Neuronal stem cell (in vitro differentiated cells): ENCODE results near the gene MRPS5.

Experiments
- DNase-seq: peaks from one replicate; pipeline ENCODE4 v3.0.0-alpha.2; 2013; ENCODE audit warnings: low spot score
- H2AFZ ChIP-seq: one replicate; pipeline ENCODE4 v1.6.1; 2013; ENCODE audit warnings: mild to moderate bottlenecking, low read length, inconsistent platforms
- H2AK5ac ChIP-seq: 2 replicates; pipeline ENCODE4 v1.6.1; 2013; ENCODE audit warnings: low read depth, mild to moderate bottlenecking, inconsistent platforms, low read length, moderate library complexity, mixed read lengths
- H2BK120ac ChIP-seq: 2 replicates; pipeline ENCODE4 v1.6.1; 2013; ENCODE audit warnings: low read depth, mild to moderate bottlenecking, inconsistent platforms, low read length, moderate library complexity, mixed read lengths
- H2BK12ac ChIP-seq: one replicate; pipeline ENCODE4 v1.6.1; 2013; ENCODE audit warnings: low read length, inconsistent platforms
- H2BK15ac ChIP-seq: 2 replicates; pipeline ENCODE4 v1.6.1; 2013; ENCODE audit warnings: mild to moderate bottlenecking, low read length, inconsistent platforms, mixed read lengths
- H2BK5ac ChIP-seq: one replicate; pipeline ENCODE4 v1.6.1; 2013; ENCODE audit warnings: inconsistent platforms, mild to moderate bottlenecking, low read length, moderate library complexity
- H3K14ac ChIP-seq: one replicate; pipeline ENCODE4 v1.6.1; 2013; ENCODE audit warnings: low read length, inconsistent platforms
- H3K18ac ChIP-seq: 2 replicates; pipeline ENCODE4 v1.6.1; 2013; ENCODE audit warnings: low read length, inconsistent platforms
- H3K23ac ChIP-seq: 2 replicates; pipeline ENCODE4 v1.6.1; 2013; ENCODE audit warnings: low read depth, mild to moderate bottlenecking, mixed read lengths, low read length, inconsistent platforms; ENCODE audit not compliant: poor library complexity
- H3K27ac ChIP-seq: replicated peaks from 3 replicates; pipeline ENCODE4 v1.5.1; 2013; ENCODE audit warnings: low read length, inconsistent platforms
- H3K27me3 ChIP-seq, 3 experiments: 2 replicates each; pipeline ENCODE4 v1.6.1; 2013; ENCODE audit warnings: low read length in 3 of 3, mild to moderate bottlenecking in 2 of 3, inconsistent platforms in 1 of 3, low read depth in 1 of 3, mixed read lengths in 1 of 3, moderate library complexity in 1 of 3; ENCODE audit not compliant: control insufficient read depth in 3 of 3, insufficient read depth in 3 of 3
- H3K36me3 ChIP-seq, 2 donors: replicated peaks in 1 of 2; 2 replicates each; pipeline ENCODE4 v1.6.1; 2013; ENCODE audit warnings: low read length in 2 of 2; ENCODE audit not compliant: control insufficient read depth in 2 of 2, insufficient read depth in 2 of 2
- H3K4ac ChIP-seq: 2 replicates; pipeline ENCODE4 v1.6.1; 2013; ENCODE audit warnings: inconsistent platforms, mild to moderate bottlenecking, low read length, moderate library complexity
- H3K4me1 ChIP-seq, 2 donors: 1 replicate in 1 of 2; 2 replicates in 1 of 2; pipeline ENCODE4 v1.6.1; 2013; ENCODE audit warnings: low read length in 2 of 2, low read depth in 1 of 2; ENCODE audit not compliant: control insufficient read depth in 2 of 2, insufficient read depth in 1 of 2
- H3K4me2 ChIP-seq: one replicate; pipeline ENCODE4 v1.6.1; 2013; ENCODE audit warnings: mild to moderate bottlenecking, low read length, inconsistent platforms; ENCODE audit not compliant: insufficient read depth, poor library complexity, severe bottlenecking
- H3K4me3 ChIP-seq, 2 donors: 2 replicates each; pipeline ENCODE4 v1.5.1; 2013; ENCODE audit warnings: low read length in 2 of 2, mild to moderate bottlenecking in 2 of 2, inconsistent platforms in 1 of 2, moderate library complexity in 1 of 2
- H3K79me1 ChIP-seq: one replicate; pipeline ENCODE4 v1.6.1; 2013; ENCODE audit warnings: low read depth, mild to moderate bottlenecking, inconsistent platforms, low read length, moderate library complexity
- H3K9ac ChIP-seq: one replicate; pipeline ENCODE4 v1.6.1; 2013; ENCODE audit warnings: mild to moderate bottlenecking, low read depth, low read length, inconsistent platforms; ENCODE audit not compliant: poor library complexity
- H3K9me3 ChIP-seq, 2 donors: replicated peaks in 1 of 2; 2 replicates each; pipeline versions ENCODE3 to v1.6.1; 2013; ENCODE audit warnings: low read length in 2 of 2, mild to moderate bottlenecking in 2 of 2, inconsistent platforms in 1 of 2, low read depth in 1 of 2, mixed read lengths in 1 of 2, moderate library complexity in 1 of 2; ENCODE audit not compliant: control insufficient read depth in 2 of 2, insufficient read depth in 1 of 2
- H4K8ac ChIP-seq: one replicate; pipeline ENCODE4 v1.6.1; 2013; ENCODE audit warnings: low read depth, mild to moderate bottlenecking, inconsistent platforms, low read length, moderate library complexity
- H4K91ac ChIP-seq: one replicate; pipeline ENCODE4 v1.6.1; 2013; ENCODE audit warnings: low read length, low read depth, mild to moderate bottlenecking, inconsistent platforms; ENCODE audit not compliant: poor library complexity
- WGBS, 2 donors: extraction: QIAGEN DNeasy Blood & Tissue Kit; methylation state at CpG; one replicate each; pipeline ENCODE4 v1.1.7; 2013; ENCODE audit warnings: missing lambda C conversion rate in 2 of 2, mixed read lengths in 1 of 2; ENCODE audit not compliant: insufficient read length in 2 of 2, insufficient replicate concordance in 1 of 2; ENCODE audit errors: extremely low coverage in 2 of 2; 5-methylcytosine and 5-hydroxymethylcytosine counted together

Gene MRPS5

GRCh38 chr2:95041060-95041823 lies 80.4 kb downstream of the MRPS5 start:
- no peak for DNase-seq
- no peak overlapping the region for H3K14ac ChIP-seq
- H3K9me3 ChIP-seq = no peaks in the 10 kb centered on the region
- no peak overlapping the region for H3K4me3 ChIP-seq
- H2BK12ac ChIP-seq = no peak overlapping the region
- H3K36me3 ChIP-seq = no peaks in the 10 kb centered on the region
- no peaks in the 10 kb centered on the region for H3K4me1 ChIP-seq
- WGBS, 2 donors = no CpG with 5 or more reads among the region's 10 CpGs
- H4K8ac ChIP-seq = no peak overlapping the region
- no peak overlapping the region for H2BK15ac ChIP-seq
- H3K4me2 ChIP-seq = no peak overlapping the region
- no peak overlapping the region for H3K23ac ChIP-seq
- H3K18ac ChIP-seq = no peak overlapping the region
- no peaks in the 10 kb centered on the region for H3K79me1 ChIP-seq
- no peak overlapping the region for H2AFZ ChIP-seq
- no peak overlapping the region for H2BK5ac ChIP-seq
- H3K9ac ChIP-seq = no peak overlapping the region
- H3K4ac ChIP-seq = no peak overlapping the region
- no peak overlapping the region for H2AK5ac ChIP-seq
- no peak overlapping the region for H2BK120ac ChIP-seq
- no peak overlapping the region for H4K91ac ChIP-seq
- no peak overlapping the region for H3K27ac ChIP-seq
- peaks cover 0 to 28% (median 0%) of the 10 kb centered on the region in 3 experiments for H3K27me3 ChIP-seq

- no peak overlapping the region for H4K8ac ChIP-seq
- no CpG with 5 or more reads among the region's 6 CpGs for WGBS, 2 donors
- no peaks in the 10 kb centered on the region for H3K79me1 ChIP-seq
- H2BK12ac ChIP-seq = no peak overlapping the region
- no peak overlapping the region for H3K27ac ChIP-seq
- no peak overlapping the region for H2BK5ac ChIP-seq
- H4K91ac ChIP-seq = no peak overlapping the region
- H3K27me3 ChIP-seq = peaks cover 0 to 28% (median 0%) of the 10 kb centered on the region in 3 experiments
- no peak overlapping the region for H3K14ac ChIP-seq
- H3K9ac ChIP-seq = no peak overlapping the region
- H2AFZ ChIP-seq = no peak overlapping the region
- H3K4ac ChIP-seq = no peak overlapping the region
- no peak for DNase-seq
- no peaks in the 10 kb centered on the region for H3K4me1 ChIP-seq
- no peak overlapping the region for H3K23ac ChIP-seq
- no peak overlapping the region for H2BK15ac ChIP-seq
- no peak overlapping the region for H2BK120ac ChIP-seq
- H3K36me3 ChIP-seq = no peaks in the 10 kb centered on the region
- H3K18ac ChIP-seq = no peak overlapping the region
- no peak overlapping the region for H2AK5ac ChIP-seq
- H3K9me3 ChIP-seq = no peaks in the 10 kb centered on the region
- H3K4me2 ChIP-seq = no peak overlapping the region
- H3K4me3 ChIP-seq = no peak overlapping the region
Measured at GRCh38 chr2:95040426-95040825, 81.2 kb downstream of the MRPS5 start.

- Histone ChIP-seq H3K9me3 (no peaks in the 10 kb centered on the region), H2BK5ac (no peak overlapping the region), H3K27ac (no peak overlapping the region), H3K4ac (no peak overlapping the region), H2AK5ac (no peak overlapping the region), H2BK12ac (no peak overlapping the region), H3K4me3 (peak overlapping the region in 1 of 2 donors; percentile 51), H3K14ac (no peak overlapping the region), H3K23ac (no peak overlapping the region), H3K4me2 (no peak overlapping the region), H2AFZ (no peak overlapping the region), H2BK15ac (no peak overlapping the region), H3K18ac (no peak overlapping the region), H3K4me1 (no peaks in the 10 kb centered on the region), H4K8ac (no peak overlapping the region), H3K9ac (peak overlapping the region; percentile 38), H3K27me3 (peaks cover 0 to 24% (median 0%) of the 10 kb centered on the region in 3 experiments), H4K91ac (no peak overlapping the region), H3K36me3 (no peaks in the 10 kb centered on the region), H3K79me1 (no peaks in the 10 kb centered on the region), H2BK120ac (no peak overlapping the region)
- WGBS, 2 donors = no CpG with 5 or more reads among the region's 6 CpGs
- DNase-seq = no peak
Measured at GRCh38 chr2:95039978-95040377, 81.6 kb downstream of the MRPS5 start.

GRCh38 chr2:95039363-95039762 lies 82.2 kb downstream of the MRPS5 start:
- no peak overlapping the region for H4K91ac ChIP-seq
- no peak overlapping the region for H2BK15ac ChIP-seq
- H3K36me3 ChIP-seq = no peaks in the 10 kb centered on the region
- WGBS, 2 donors = no CpG with 5 or more reads among the region's 1 CpG
- no peak overlapping the region for H3K9ac ChIP-seq
- peaks cover 0 to 17% (median 0%) of the 10 kb centered on the region in 3 experiments for H3K27me3 ChIP-seq
- H3K4me1 ChIP-seq = no peaks in the 10 kb centered on the region
- no peak overlapping the region for H2AFZ ChIP-seq
- no peak overlapping the region for H4K8ac ChIP-seq
- no peak overlapping the region for H3K4me2 ChIP-seq
- no peak overlapping the region for H2BK12ac ChIP-seq
- no peak overlapping the region for H3K4ac ChIP-seq
- H2BK120ac ChIP-seq = no peak overlapping the region
- no peak overlapping the region for H3K23ac ChIP-seq
- no peak overlapping the region for H2AK5ac ChIP-seq
- no peak overlapping the region for H3K18ac ChIP-seq
- H3K27ac ChIP-seq = no peak overlapping the region
- H2BK5ac ChIP-seq = no peak overlapping the region
- H3K79me1 ChIP-seq = no peaks in the 10 kb centered on the region
- no peak overlapping the region for H3K14ac ChIP-seq
- H3K9me3 ChIP-seq = no peaks in the 10 kb centered on the region
- no peak overlapping the region for H3K4me3 ChIP-seq
- no peak for DNase-seq
